GM23338 (cell line): ENCODE data around the gene FMN2.

Experiments used
- EZH2 ChIP-seq: fragments of 200-600 bp; sonication (generic); IDR thresholded peaks from one replicate; pipeline ENCODE4 v1.8.0; 2017; ENCODE audit warnings: antibody characterized with exemption, mild to moderate bottlenecking, low read depth; ENCODE audit not compliant: unreplicated experiment
- EZH2phosphoT487 ChIP-seq: fragments of 200-600 bp; sonication (generic); IDR thresholded peaks from one replicate; pipeline ENCODE4 v1.8.1; 2018; ENCODE audit warnings: antibody characterized with exemption; ENCODE audit not compliant: unreplicated experiment
- NANOG ChIP-seq: IDR thresholded peaks from 2 replicates; pipeline ENCODE4 v1.6.1; 2016; ENCODE audit warnings: antibody characterized with exemption, borderline replicate concordance
- POLR2AphosphoS5 ChIP-seq: IDR thresholded peaks from 2 replicates; pipeline ENCODE4 v1.6.1; 2016; ENCODE audit warnings: antibody characterized with exemption, low read depth
- STAT1 ChIP-seq: IDR thresholded peaks from one replicate; pipeline ENCODE4 v1.6.1; 2016; ENCODE audit warnings: antibody characterized with exemption; ENCODE audit not compliant: unreplicated experiment
- TF ChIP-seq, protein P1 (sequence below), 2 experiments: fragments of 200-600 bp in 1 of 2; sonication (generic) in 1 of 2; conservative IDR thresholded peaks; 2 replicates each; pipeline versions ENCODE4 v1.5.1 to v1.6.1; 2016 to 2017; ENCODE audit warnings: antibody characterized with exemption in 2 of 2, low read depth in 2 of 2, mild to moderate bottlenecking in 2 of 2, moderate library complexity in 1 of 2
- TF ChIP-seq, protein P2 (sequence below): IDR thresholded peaks from 2 replicates; pipeline ENCODE4 v1.6.1; 2016; ENCODE audit warnings: antibody characterized with exemption

DNA sequence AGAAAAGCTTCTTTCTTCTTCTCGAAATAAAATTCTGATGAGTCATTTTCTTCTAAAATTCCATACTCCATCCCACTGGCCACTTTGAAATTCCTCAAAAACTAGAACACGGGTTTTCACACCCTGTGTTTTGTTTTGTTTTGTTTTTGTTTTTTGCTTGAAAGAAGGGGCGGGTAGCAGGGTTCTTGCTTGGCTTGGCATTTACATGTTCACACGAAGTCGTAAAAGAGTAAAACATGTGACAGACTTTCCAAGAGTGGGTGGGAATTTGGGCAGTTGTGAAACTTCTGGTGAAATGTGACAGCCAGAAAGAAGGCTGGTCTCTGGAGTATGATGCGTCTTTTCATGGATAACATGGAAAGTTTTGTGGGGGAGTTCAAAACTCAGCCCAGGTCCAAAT lies 47.1 kb upstream of the FMN2 start:
- TF ChIP-seq, protein P1, sequence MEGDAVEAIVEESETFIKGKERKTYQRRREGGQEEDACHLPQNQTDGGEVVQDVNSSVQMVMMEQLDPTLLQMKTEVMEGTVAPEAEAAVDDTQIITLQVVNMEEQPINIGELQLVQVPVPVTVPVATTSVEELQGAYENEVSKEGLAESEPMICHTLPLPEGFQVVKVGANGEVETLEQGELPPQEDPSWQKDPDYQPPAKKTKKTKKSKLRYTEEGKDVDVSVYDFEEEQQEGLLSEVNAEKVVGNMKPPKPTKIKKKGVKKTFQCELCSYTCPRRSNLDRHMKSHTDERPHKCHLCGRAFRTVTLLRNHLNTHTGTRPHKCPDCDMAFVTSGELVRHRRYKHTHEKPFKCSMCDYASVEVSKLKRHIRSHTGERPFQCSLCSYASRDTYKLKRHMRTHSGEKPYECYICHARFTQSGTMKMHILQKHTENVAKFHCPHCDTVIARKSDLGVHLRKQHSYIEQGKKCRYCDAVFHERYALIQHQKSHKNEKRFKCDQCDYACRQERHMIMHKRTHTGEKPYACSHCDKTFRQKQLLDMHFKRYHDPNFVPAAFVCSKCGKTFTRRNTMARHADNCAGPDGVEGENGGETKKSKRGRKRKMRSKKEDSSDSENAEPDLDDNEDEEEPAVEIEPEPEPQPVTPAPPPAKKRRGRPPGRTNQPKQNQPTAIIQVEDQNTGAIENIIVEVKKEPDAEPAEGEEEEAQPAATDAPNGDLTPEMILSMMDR (conservative IDR thresholded peaks at IDR 0.05; ENCODE audit: low read depth in 2 of 2), result no peak
- TF ChIP-seq EZH2phosphoT487 (no peak), EZH2 (no peak), POLR2AphosphoS5 (no peak), NANOG (no peak), STAT1 (no peak)
- TF ChIP-seq, protein P2, sequence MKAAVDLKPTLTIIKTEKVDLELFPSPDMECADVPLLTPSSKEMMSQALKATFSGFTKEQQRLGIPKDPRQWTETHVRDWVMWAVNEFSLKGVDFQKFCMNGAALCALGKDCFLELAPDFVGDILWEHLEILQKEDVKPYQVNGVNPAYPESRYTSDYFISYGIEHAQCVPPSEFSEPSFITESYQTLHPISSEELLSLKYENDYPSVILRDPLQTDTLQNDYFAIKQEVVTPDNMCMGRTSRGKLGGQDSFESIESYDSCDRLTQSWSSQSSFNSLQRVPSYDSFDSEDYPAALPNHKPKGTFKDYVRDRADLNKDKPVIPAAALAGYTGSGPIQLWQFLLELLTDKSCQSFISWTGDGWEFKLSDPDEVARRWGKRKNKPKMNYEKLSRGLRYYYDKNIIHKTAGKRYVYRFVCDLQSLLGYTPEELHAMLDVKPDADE, result no peak
